Stomach (tissue), 9 donors: Measurements from ENCODE around the gene CLP1. TPM values are rescaled to one million over a fixed set of nuclear protein-coding genes. Genes with fewer than 3 reads are reported as not detected.
"Not testable (repeated sequence)": the region's sequence is repeated elsewhere in the genome, so short reads cannot be mapped to it uniquely, and the experiment has no call there.

Source experiments
- DNase-seq, 2 donors: peaks; one replicate each; pipeline versions ENCODE4 v3.0.0 to v3.0.0-alpha.2; 2013 to 2019
- H3K27ac ChIP-seq, 5 donors: fragments of 200-600 bp in 4 of 5; sonication (generic) in 4 of 5; one replicate each; pipeline ENCODE4 v1.5.1; 2013 to 2019; ENCODE audit warnings: mild to moderate bottlenecking in 1 of 5, moderate library complexity in 1 of 5
- H3K27me3 ChIP-seq, 3 donors: fragments of 200-600 bp; sonication (generic); one replicate each; pipeline ENCODE4 v1.5.1; 2017 to 2019; ENCODE audit warnings: mixed run types in 1 of 3
- H3K36me3 ChIP-seq, 4 donors: fragments of 200-600 bp; sonication (generic); 1 replicate in 3 of 4; 2 replicates in 1 of 4; pipeline ENCODE4 v1.5.1; 2016 to 2019
- H3K4me1 ChIP-seq, 4 donors: fragments of 200-600 bp; sonication (generic); one replicate each; pipeline ENCODE4 v1.5.1; 2016 to 2019
- H3K4me3 ChIP-seq, 4 donors: fragments of 200-600 bp; sonication (generic) in 3 of 4; one replicate each; pipeline ENCODE4 v1.5.1; 2016 to 2019; ENCODE audit warnings: mild to moderate bottlenecking in 1 of 4
- H3K9me3 ChIP-seq, 4 donors: fragments of 200-600 bp; sonication (generic); one replicate each; pipeline ENCODE4 v1.5.1; 2016 to 2019
- EP300 ChIP-seq: sonication (generic); formaldehyde crosslinking; IDR thresholded peaks from one replicate; pipeline ENCODE4 v1.6.1; 2017; ENCODE audit warnings: antibody characterized with exemption
- POLR2A ChIP-seq, 4 donors: fragments of 450-650 bp; IDR thresholded peaks; one replicate each; pipeline ENCODE4 v1.6.1; 2016; ENCODE audit warnings: antibody characterized with exemption in 4 of 4, control low read depth in 2 of 4, mild to moderate bottlenecking in 1 of 4, moderate library complexity in 1 of 4
- POLR2AphosphoS5 ChIP-seq, 3 donors: sonication (generic); formaldehyde crosslinking; IDR thresholded peaks; one replicate each; pipeline ENCODE4 v1.6.1; 2016; ENCODE audit warnings: antibody characterized with exemption in 3 of 3
- WGBS, 5 donors: extraction: QIAGEN DNeasy Blood & Tissue Kit in 3 of 5; methylation state at CpG; one replicate each; pipeline versions ENCODE4 v1.1.5 to v1.1.7; 2013 to 2018; 5-methylcytosine and 5-hydroxymethylcytosine counted together
- intact Hi-C: fragments of 100-400 bp; cut with DNase I; formaldehyde crosslinking; loops from one replicate; pipeline ENCODE4 v1.15.1; 2023; ENCODE audit warnings: low total_unique reads
- polyA plus RNA-seq, 3 donors: library from polyadenylated mRNA; stranded (reverse); fragments of 200-250 nt; gene quantifications; one replicate each; pipeline ENCODE4 v1.2.3, GENCODE V29; 2013
- total RNA-seq, 5 donors: library from RNA; depleted of rRNA; stranded (reverse); fragments of >200 nt; gene quantifications; one replicate each; pipeline versions ENCODE4 v1.1.0 to v1.2.3, GENCODE V29; 2014 to 2016
- TF ChIP-seq, protein P1 (sequence below), 7 experiments: fragments of 450-650 bp in 4 of 7; fragments of 200-600 bp in 3 of 7; sonication (generic) in 3 of 7; IDR thresholded peaks; one replicate each; pipeline ENCODE4 v1.5.1; 2016 to 2019; ENCODE audit warnings: antibody characterized with exemption in 7 of 7, control low read depth in 2 of 7, mild to moderate bottlenecking in 1 of 7
- donor health status: healthy with polysubstance abuse.
- donor health status: Bipolar disorder and iron deficiency.
- donor health status: healthy.

Gene CLP1
- total and polyA plus RNA-seq, 8 donors: 2.7 to 14.7 (median 11.0) TPM; not detected in 1

DNA sequence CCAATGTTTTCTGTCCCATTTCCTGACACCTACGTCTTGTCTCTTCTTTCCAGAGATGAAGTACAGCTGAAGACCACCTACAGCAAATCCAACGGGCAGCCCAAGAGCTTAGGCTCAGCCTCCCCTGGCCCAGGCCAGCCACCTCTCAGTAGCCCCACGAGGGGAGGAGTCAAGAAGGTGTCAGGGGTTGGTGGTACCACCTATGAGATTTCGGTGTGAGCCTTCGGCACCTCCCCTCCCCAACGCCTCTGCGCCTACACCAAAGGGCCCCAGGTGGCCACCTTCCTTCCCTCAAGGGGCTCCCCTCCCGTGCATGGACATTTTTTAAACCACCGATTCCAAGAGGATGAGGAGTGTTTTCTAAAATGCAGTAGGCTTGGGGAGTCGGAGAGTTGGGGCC is 42.3 kb downstream of the CLP1 start:
- Histone ChIP-seq H3K27ac (no peak overlapping the region), H3K36me3 (peaks cover 68 to 100% (median 96%) of the 10 kb centered on the region in 4 donors), H3K9me3 (no peaks in the 10 kb centered on the region), H3K4me3 (no peak overlapping the region), H3K4me1 (no peaks in the 10 kb centered on the region), H3K27me3 (no peaks in the 10 kb centered on the region)
- intact Hi-C loops: no loop called here
- DNase-seq: no peak
- TF ChIP-seq, protein P1, sequence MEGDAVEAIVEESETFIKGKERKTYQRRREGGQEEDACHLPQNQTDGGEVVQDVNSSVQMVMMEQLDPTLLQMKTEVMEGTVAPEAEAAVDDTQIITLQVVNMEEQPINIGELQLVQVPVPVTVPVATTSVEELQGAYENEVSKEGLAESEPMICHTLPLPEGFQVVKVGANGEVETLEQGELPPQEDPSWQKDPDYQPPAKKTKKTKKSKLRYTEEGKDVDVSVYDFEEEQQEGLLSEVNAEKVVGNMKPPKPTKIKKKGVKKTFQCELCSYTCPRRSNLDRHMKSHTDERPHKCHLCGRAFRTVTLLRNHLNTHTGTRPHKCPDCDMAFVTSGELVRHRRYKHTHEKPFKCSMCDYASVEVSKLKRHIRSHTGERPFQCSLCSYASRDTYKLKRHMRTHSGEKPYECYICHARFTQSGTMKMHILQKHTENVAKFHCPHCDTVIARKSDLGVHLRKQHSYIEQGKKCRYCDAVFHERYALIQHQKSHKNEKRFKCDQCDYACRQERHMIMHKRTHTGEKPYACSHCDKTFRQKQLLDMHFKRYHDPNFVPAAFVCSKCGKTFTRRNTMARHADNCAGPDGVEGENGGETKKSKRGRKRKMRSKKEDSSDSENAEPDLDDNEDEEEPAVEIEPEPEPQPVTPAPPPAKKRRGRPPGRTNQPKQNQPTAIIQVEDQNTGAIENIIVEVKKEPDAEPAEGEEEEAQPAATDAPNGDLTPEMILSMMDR (IDR thresholded peaks at IDR 0.05): no peak
- TF ChIP-seq POLR2A (IDR thresholded peaks at IDR 0.05): no peak
- no peak for TF ChIP-seq EP300
- TF ChIP-seq POLR2AphosphoS5 (IDR thresholded peaks at IDR 0.05): no peak
- WGBS, 5 donors: 86 to 91% (median 90%) methylated on average over 10 of the region's 10 CpGs

DNA sequence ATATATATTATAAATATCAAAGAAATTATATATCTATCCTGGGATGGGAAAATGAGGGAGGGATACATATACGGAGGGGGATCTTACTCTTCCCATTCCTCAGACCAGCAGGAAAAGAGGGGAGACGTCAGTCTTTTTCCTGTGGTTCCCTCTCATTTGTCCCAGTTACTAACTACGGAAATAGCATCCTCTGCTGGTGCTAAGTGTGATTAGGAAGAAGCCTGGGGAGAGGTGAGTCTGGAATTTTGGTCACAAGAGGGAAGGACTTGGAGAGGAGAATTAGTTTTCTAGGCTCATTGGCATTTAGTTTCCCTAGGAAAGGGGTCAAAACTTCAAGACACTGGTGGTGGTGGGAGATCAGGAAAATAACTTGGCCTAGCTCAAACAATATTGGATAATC is 42.9 kb downstream of the CLP1 start:
- TF ChIP-seq POLR2AphosphoS5 (IDR thresholded peaks at IDR 0.05) (no peak), POLR2A (IDR thresholded peaks at IDR 0.05) (no peak), EP300 (no peak)
- TF ChIP-seq, protein P1 (IDR thresholded peaks at IDR 0.05): no peak
- WGBS, 5 donors: 51 to 76% (median 66%) methylated on average over 3 of the region's 3 CpGs
- no peaks in the 10 kb centered on the region for H3K27me3 ChIP-seq
- no peaks in the 10 kb centered on the region for H3K4me1 ChIP-seq
- no peak overlapping the region for H3K4me3 ChIP-seq
- intact Hi-C loops: no loop called here
- DNase-seq: no peak
- H3K27ac ChIP-seq: no peak overlapping the region
- H3K36me3 ChIP-seq: peaks cover 65 to 97% (median 93%) of the 10 kb centered on the region in 4 donors
- H3K9me3 ChIP-seq: no peaks in the 10 kb centered on the region

DNA sequence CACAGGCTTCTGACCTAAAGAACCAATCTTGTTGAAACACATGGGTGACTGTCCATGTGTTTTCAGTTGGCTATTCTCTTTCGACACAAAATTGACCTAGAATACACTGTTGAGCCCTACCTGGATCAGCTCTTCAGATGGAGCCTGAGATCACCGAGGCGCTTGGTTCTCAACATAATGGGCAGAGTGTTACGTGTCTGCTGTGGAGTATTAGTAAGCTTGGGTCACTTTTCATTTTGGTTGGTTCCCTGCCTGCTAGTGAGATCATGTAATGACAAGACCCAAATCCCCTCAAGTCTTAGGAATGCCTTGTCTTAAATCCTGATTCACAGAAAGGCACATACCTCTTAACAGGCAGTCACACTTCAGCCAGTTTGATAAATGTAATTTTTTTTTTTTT is 45.8 kb downstream of the CLP1 start:
- 89 to 95% (median 92%) methylated on average over 4 of the region's 4 CpGs for WGBS, 5 donors
- TF ChIP-seq POLR2A (IDR thresholded peaks at IDR 0.05) (no peak), POLR2AphosphoS5 (IDR thresholded peaks at IDR 0.05) (no peak), EP300 (no peak)
- TF ChIP-seq, protein P1 (IDR thresholded peaks at IDR 0.05): no peak
- Histone ChIP-seq H3K4me1 (peaks cover 0 to 9% (median 0%) of the 10 kb centered on the region in 4 donors), H3K4me3 (no peak overlapping the region), H3K36me3 (peaks cover 37 to 82% (median 74%) of the 10 kb centered on the region in 4 donors), H3K27me3 (no peaks in the 10 kb centered on the region), H3K9me3 (no peaks in the 10 kb centered on the region), H3K27ac (no peak overlapping the region)
- intact Hi-C loops: no loop called here
- no peak for DNase-seq

DNA sequence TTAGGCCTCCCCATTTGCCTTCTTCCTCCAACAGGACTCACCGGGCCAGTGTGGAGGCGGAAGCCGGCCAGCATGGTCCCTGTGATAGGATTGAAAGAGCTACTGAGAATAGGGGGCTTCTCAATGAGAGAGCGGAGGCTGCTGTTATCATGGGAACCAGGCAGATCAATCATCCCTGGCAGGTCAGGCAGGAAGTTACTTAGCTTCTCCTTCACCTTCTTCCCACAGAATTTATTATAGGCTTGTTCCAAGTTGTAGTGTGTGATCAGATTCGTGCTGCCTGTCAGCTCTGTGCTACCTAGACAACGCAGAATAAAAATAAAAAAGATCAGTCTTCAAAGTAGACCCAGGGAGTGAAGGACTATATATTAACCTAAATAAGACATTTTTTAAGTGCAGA is 47.4 kb downstream of the CLP1 start:
- Histone ChIP-seq H3K27me3 (no peaks in the 10 kb centered on the region), H3K9me3 (no peaks in the 10 kb centered on the region), H3K36me3 (peaks cover 23 to 78% (median 62%) of the 10 kb centered on the region in 4 donors), H3K27ac (no peak overlapping the region), H3K4me1 (peaks cover 0 to 13% (median 4%) of the 10 kb centered on the region in 4 donors), H3K4me3 (no peak overlapping the region)
- intact Hi-C loops: no loop called here
- WGBS, 5 donors: 83 to 90% (median 87%) methylated on average over 6 of the region's 6 CpGs
- no peak for DNase-seq
- TF ChIP-seq POLR2A (IDR thresholded peaks at IDR 0.05) (no peak), EP300 (no peak), POLR2AphosphoS5 (IDR thresholded peaks at IDR 0.05) (no peak)
- TF ChIP-seq, protein P1 (IDR thresholded peaks at IDR 0.05): no peak

DNA sequence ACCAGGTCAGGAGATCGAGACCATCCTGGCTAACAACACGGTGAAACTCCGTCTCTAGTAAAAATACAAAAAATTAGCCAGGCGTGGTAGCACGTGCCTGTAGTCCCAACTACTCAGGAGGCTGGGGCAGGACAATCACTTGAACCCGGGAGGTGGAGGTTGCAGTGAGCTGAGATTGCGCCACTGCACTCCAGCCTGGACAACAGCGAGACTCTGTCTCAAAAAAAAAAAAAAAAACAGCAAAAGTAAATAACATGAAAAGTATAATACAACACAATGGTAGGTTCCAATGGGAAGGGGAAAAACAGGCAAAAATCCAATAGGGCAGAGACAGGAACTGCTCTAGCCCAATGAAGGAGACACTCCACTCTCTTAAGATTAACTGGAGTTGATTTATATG is 47.9 kb downstream of the CLP1 start:
- peaks cover 0 to 18% (median 9%) of the 10 kb centered on the region in 4 donors for H3K4me1 ChIP-seq
- H3K27ac ChIP-seq, H3K9me3 ChIP-seq, H3K4me3 ChIP-seq, H3K27me3 ChIP-seq, intact Hi-C loops, DNase-seq: not testable (repeated sequence)
- peaks cover 19 to 73% (median 57%) of the 10 kb centered on the region in 4 donors for H3K36me3 ChIP-seq
- 89 to 93% (median 90%) methylated on average over 8 of the region's 8 CpGs for WGBS, 5 donors
